NB4 (cell line): ENCODE results near the gene PTPRD.

ENCODE experiments used
- POLR2A ChIP-seq: IDR thresholded peaks from 2 replicates; pipeline ENCODE4 v1.6.1; 2011; ENCODE audit warnings: mild to moderate bottlenecking; ENCODE audit not compliant: insufficient read length; ENCODE audit errors: extremely low read depth
- TF ChIP-seq, protein P1 (sequence below): IDR thresholded peaks from one replicate; pipeline ENCODE4 v1.5.1; 2012; ENCODE audit warnings: low read depth, low read length
- TF ChIP-seq, protein P2 (sequence below): IDR thresholded peaks from 2 replicates; pipeline ENCODE4 v1.6.1; 2011; ENCODE audit warnings: low read depth, low read length

DNA sequence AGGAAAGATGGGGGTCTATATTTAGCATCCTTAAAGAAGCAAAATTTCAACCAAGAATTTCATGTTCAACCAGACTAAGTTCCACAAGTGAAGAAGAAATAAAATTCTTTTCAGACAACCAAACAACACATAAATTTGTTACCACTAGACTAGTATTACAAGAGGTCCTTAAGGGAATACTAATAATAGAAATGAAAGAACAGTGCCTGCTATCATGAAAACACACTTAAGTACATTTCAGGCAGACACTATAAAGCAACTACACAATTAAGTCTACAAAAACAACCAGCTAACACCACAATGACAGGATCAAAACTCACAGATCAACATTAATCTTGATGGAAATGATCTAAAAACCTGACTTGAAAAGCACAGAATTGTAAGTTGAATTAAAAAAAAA lies 477.2 kb downstream of the PTPRD start:
- TF ChIP-seq, protein P1, sequence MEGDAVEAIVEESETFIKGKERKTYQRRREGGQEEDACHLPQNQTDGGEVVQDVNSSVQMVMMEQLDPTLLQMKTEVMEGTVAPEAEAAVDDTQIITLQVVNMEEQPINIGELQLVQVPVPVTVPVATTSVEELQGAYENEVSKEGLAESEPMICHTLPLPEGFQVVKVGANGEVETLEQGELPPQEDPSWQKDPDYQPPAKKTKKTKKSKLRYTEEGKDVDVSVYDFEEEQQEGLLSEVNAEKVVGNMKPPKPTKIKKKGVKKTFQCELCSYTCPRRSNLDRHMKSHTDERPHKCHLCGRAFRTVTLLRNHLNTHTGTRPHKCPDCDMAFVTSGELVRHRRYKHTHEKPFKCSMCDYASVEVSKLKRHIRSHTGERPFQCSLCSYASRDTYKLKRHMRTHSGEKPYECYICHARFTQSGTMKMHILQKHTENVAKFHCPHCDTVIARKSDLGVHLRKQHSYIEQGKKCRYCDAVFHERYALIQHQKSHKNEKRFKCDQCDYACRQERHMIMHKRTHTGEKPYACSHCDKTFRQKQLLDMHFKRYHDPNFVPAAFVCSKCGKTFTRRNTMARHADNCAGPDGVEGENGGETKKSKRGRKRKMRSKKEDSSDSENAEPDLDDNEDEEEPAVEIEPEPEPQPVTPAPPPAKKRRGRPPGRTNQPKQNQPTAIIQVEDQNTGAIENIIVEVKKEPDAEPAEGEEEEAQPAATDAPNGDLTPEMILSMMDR, result no peak
- TF ChIP-seq POLR2A, result no peak
- TF ChIP-seq, protein P2, sequence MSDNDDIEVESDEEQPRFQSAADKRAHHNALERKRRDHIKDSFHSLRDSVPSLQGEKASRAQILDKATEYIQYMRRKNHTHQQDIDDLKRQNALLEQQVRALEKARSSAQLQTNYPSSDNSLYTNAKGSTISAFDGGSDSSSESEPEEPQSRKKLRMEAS, result no peak
